ENCODE results near the gene PABPC3. TPM values are rescaled to one million over a fixed set of nuclear protein-coding genes. Genes with fewer than 3 reads are reported as not detected.
A peak's percentile ranks its signal among the peaks of the same experiment; 100 is the strongest.

PABPC3 gene
- polyA plus RNA-seq, 4 donors: 0.16 to 0.52 TPM; not detected in 2

GRCh38 chr13:25088562-25089221 is 7.2 kb upstream of the PABPC3 start:
- Histone ChIP-seq H3K9me3 (ENCODE audit: control insufficient read depth in 2 of 2, insufficient read depth in 1 of 2, low read depth in 1 of 2, low read length in 1 of 2) (no peaks in the 10 kb centered on the region), H3K36me3 (ENCODE audit: control insufficient read depth in 3 of 3, insufficient read depth in 2 of 3, low read depth in 1 of 3, low read length in 3 of 3) (no peaks in the 10 kb centered on the region), H3K4me1 (ENCODE audit: control insufficient read depth in 3 of 3, insufficient read depth in 2 of 3, low read depth in 1 of 3, low read length in 2 of 3) (no peaks in the 10 kb centered on the region), H3K27me3 (ENCODE audit: control insufficient read depth in 3 of 3, insufficient read depth in 3 of 3, low read length in 3 of 3) (no peaks in the 10 kb centered on the region), H3K4me3 (ENCODE audit: low read depth in 1 of 3, low read length in 3 of 3) (no peak overlapping the region), H3K27ac (ENCODE audit: low read depth in 1 of 3, low read length in 2 of 3) (no peak overlapping the region)
- no peak for FAIRE-seq
- 78 to 81% (median 78%) methylated on average over 10 of the region's 10 CpGs for WGBS, 3 donors
- no peak for DNase-seq

GRCh38 chr13:25097426-25097825 is 1.5 kb downstream of the PABPC3 start:
- no peaks in the 10 kb centered on the region for H3K4me1 ChIP-seq (ENCODE audit: control insufficient read depth in 3 of 3, insufficient read depth in 2 of 3, low read depth in 1 of 3, low read length in 2 of 3)
- no peak for FAIRE-seq
- WGBS, 3 donors: 83 to 88% (median 87%) methylated on average over 13 of the region's 13 CpGs

GRCh38 chr13:25103711-25104110 is 7.8 kb downstream of the PABPC3 start:
- no peaks in the 10 kb centered on the region for H3K9me3 ChIP-seq (ENCODE audit: control insufficient read depth in 2 of 2, insufficient read depth in 1 of 2, low read depth in 1 of 2, low read length in 1 of 2)
- no peak overlapping the region for H3K4me3 ChIP-seq (ENCODE audit: low read depth in 1 of 3, low read length in 3 of 3)
- H3K27me3 ChIP-seq (ENCODE audit: control insufficient read depth in 3 of 3, insufficient read depth in 3 of 3, low read length in 3 of 3): peaks cover 0 to 3% (median 0%) of the 10 kb centered on the region in 3 donors
- H3K27ac ChIP-seq (ENCODE audit: low read depth in 1 of 3, low read length in 2 of 3): no peak overlapping the region
- no peaks in the 10 kb centered on the region for H3K36me3 ChIP-seq (ENCODE audit: control insufficient read depth in 3 of 3, insufficient read depth in 2 of 3, low read depth in 1 of 3, low read length in 3 of 3)
- DNase-seq (no peak), FAIRE-seq (no peak)
- H3K4me1 ChIP-seq (ENCODE audit: control insufficient read depth in 3 of 3, insufficient read depth in 2 of 3, low read depth in 1 of 3, low read length in 2 of 3): no peaks in the 10 kb centered on the region
- 83 to 89% (median 85%) methylated on average over 2 of the region's 2 CpGs for WGBS, 3 donors

More at GRCh38 chr13:25097426-25097825, 1.5 kb downstream of the PABPC3 start:
- DNase-seq: no peak
- peaks cover 0 to 2% of the 10 kb centered on the region in 2 donors for H3K9me3 ChIP-seq (ENCODE audit: control insufficient read depth in 2 of 2, insufficient read depth in 1 of 2, low read depth in 1 of 2, low read length in 1 of 2)
- peaks cover 0 to 12% (median 9%) of the 10 kb centered on the region in 3 donors for H3K27me3 ChIP-seq (ENCODE audit: control insufficient read depth in 3 of 3, insufficient read depth in 3 of 3, low read length in 3 of 3)
- no peaks in the 10 kb centered on the region for H3K36me3 ChIP-seq (ENCODE audit: control insufficient read depth in 3 of 3, insufficient read depth in 2 of 3, low read depth in 1 of 3, low read length in 3 of 3)
- H3K4me3 ChIP-seq (ENCODE audit: low read depth in 1 of 3, low read length in 3 of 3): no peak overlapping the region
- H3K27ac ChIP-seq (ENCODE audit: low read depth in 1 of 3, low read length in 2 of 3): no peak overlapping the region

GRCh38 chr13:25109341-25109740 is 13.4 kb downstream of the PABPC3 start:
- H3K4me1 ChIP-seq (ENCODE audit: control insufficient read depth in 3 of 3, insufficient read depth in 2 of 3, low read depth in 1 of 3, low read length in 2 of 3): no peaks in the 10 kb centered on the region
- peaks cover 0 to 5% (median 0%) of the 10 kb centered on the region in 3 donors for H3K27me3 ChIP-seq (ENCODE audit: control insufficient read depth in 3 of 3, insufficient read depth in 3 of 3, low read length in 3 of 3)
- H3K9me3 ChIP-seq (ENCODE audit: control insufficient read depth in 2 of 2, insufficient read depth in 1 of 2, low read depth in 1 of 2, low read length in 1 of 2): no peaks in the 10 kb centered on the region
- WGBS, 3 donors: 90 to 92% (median 90%) methylated on average over 5 of the region's 5 CpGs
- H3K27ac ChIP-seq (ENCODE audit: low read depth in 1 of 3, low read length in 2 of 3): no peak overlapping the region
- H3K4me3 ChIP-seq (ENCODE audit: low read depth in 1 of 3, low read length in 3 of 3): no peak overlapping the region
- FAIRE-seq (no peak), DNase-seq (no peak)
- H3K36me3 ChIP-seq (ENCODE audit: control insufficient read depth in 3 of 3, insufficient read depth in 2 of 3, low read depth in 1 of 3, low read length in 3 of 3): no peaks in the 10 kb centered on the region

GRCh38 chr13:25110956-25111584 is 15.1 kb downstream of the PABPC3 start:
- 13 to 57% (median 44%) methylated on average over 1 of the region's 1 CpG for WGBS, 3 donors
- no peaks in the 10 kb centered on the region for H3K4me1 ChIP-seq (ENCODE audit: control insufficient read depth in 3 of 3, insufficient read depth in 2 of 3, low read depth in 1 of 3, low read length in 2 of 3)
- no peaks in the 10 kb centered on the region for H3K9me3 ChIP-seq (ENCODE audit: control insufficient read depth in 2 of 2, insufficient read depth in 1 of 2, low read depth in 1 of 2, low read length in 1 of 2)
- no peak overlapping the region for H3K27ac ChIP-seq (ENCODE audit: low read depth in 1 of 3, low read length in 2 of 3)
- DNase-seq (no peak), FAIRE-seq (no peak)
- no peaks in the 10 kb centered on the region for H3K36me3 ChIP-seq (ENCODE audit: control insufficient read depth in 3 of 3, insufficient read depth in 2 of 3, low read depth in 1 of 3, low read length in 3 of 3)
- H3K4me3 ChIP-seq (ENCODE audit: low read depth in 1 of 3, low read length in 3 of 3): no peak overlapping the region
- H3K27me3 ChIP-seq (ENCODE audit: control insufficient read depth in 3 of 3, insufficient read depth in 3 of 3, low read length in 3 of 3): peaks cover 0 to 5% (median 0%) of the 10 kb centered on the region in 3 donors

- Histone ChIP-seq H3K27me3 (ENCODE audit: control insufficient read depth in 3 of 3, insufficient read depth in 3 of 3, low read length in 3 of 3) (peaks cover 0 to 5% (median 0%) of the 10 kb centered on the region in 3 donors), H3K27ac (ENCODE audit: low read depth in 1 of 3, low read length in 2 of 3) (no peak overlapping the region), H3K36me3 (ENCODE audit: control insufficient read depth in 3 of 3, insufficient read depth in 2 of 3, low read depth in 1 of 3, low read length in 3 of 3) (no peaks in the 10 kb centered on the region), H3K4me3 (ENCODE audit: low read depth in 1 of 3, low read length in 3 of 3) (no peak overlapping the region), H3K9me3 (ENCODE audit: control insufficient read depth in 2 of 2, insufficient read depth in 1 of 2, low read depth in 1 of 2, low read length in 1 of 2) (no peaks in the 10 kb centered on the region), H3K4me1 (ENCODE audit: control insufficient read depth in 3 of 3, insufficient read depth in 2 of 3, low read depth in 1 of 3, low read length in 2 of 3) (no peaks in the 10 kb centered on the region)
- 28 to 45% (median 38%) methylated on average over 2 of the region's 2 CpGs for WGBS, 3 donors
- DNase-seq (no peak), FAIRE-seq (no peak)
These were observed 15.6 kb downstream of the PABPC3 start for GRCh38 chr13:25111585-25111956.

GRCh38 chr13:25112695-25113255 is 16.8 kb downstream of the PABPC3 start:
- no peak for DNase-seq
- no peaks in the 10 kb centered on the region for H3K4me1 ChIP-seq (ENCODE audit: control insufficient read depth in 3 of 3, insufficient read depth in 2 of 3, low read depth in 1 of 3, low read length in 2 of 3)
- H3K27me3 ChIP-seq (ENCODE audit: control insufficient read depth in 3 of 3, insufficient read depth in 3 of 3, low read length in 3 of 3): peaks cover 0 to 2% (median 0%) of the 10 kb centered on the region in 3 donors
- no peak for FAIRE-seq
- WGBS, 3 donors: 52 to 61% (median 57%) methylated on average over 3 of the region's 3 CpGs
- no peaks in the 10 kb centered on the region for H3K36me3 ChIP-seq (ENCODE audit: control insufficient read depth in 3 of 3, insufficient read depth in 2 of 3, low read depth in 1 of 3, low read length in 3 of 3)
- H3K4me3 ChIP-seq (ENCODE audit: low read depth in 1 of 3, low read length in 3 of 3): no peak overlapping the region
- no peaks in the 10 kb centered on the region for H3K9me3 ChIP-seq (ENCODE audit: control insufficient read depth in 2 of 2, insufficient read depth in 1 of 2, low read depth in 1 of 2, low read length in 1 of 2)
- no peak overlapping the region for H3K27ac ChIP-seq (ENCODE audit: low read depth in 1 of 3, low read length in 2 of 3)

- H3K9me3 ChIP-seq (ENCODE audit: control insufficient read depth in 2 of 2, insufficient read depth in 1 of 2, low read depth in 1 of 2, low read length in 1 of 2): no peaks in the 10 kb centered on the region
- DNase-seq: peak; percentile 63 to 66
- H3K27ac ChIP-seq (ENCODE audit: low read depth in 1 of 3, low read length in 2 of 3): no peak overlapping the region
- no peak for FAIRE-seq
- H3K36me3 ChIP-seq (ENCODE audit: control insufficient read depth in 3 of 3, insufficient read depth in 2 of 3, low read depth in 1 of 3, low read length in 3 of 3): no peaks in the 10 kb centered on the region
- H3K27me3 ChIP-seq (ENCODE audit: control insufficient read depth in 3 of 3, insufficient read depth in 3 of 3, low read length in 3 of 3): peaks cover 0 to 2% (median 0%) of the 10 kb centered on the region in 3 donors
- 24 to 28% (median 28%) methylated on average over 3 of the region's 3 CpGs for WGBS, 3 donors
- no peak overlapping the region for H3K4me3 ChIP-seq (ENCODE audit: low read depth in 1 of 3, low read length in 3 of 3)
- H3K4me1 ChIP-seq (ENCODE audit: control insufficient read depth in 3 of 3, insufficient read depth in 2 of 3, low read depth in 1 of 3, low read length in 2 of 3): no peaks in the 10 kb centered on the region
These were observed 18.3 kb downstream of the PABPC3 start for GRCh38 chr13:25114220-25114619.
